Ammon's horn (tissue), 1 donor: Measurements from ENCODE around the gene KCTD17.
A peak's percentile ranks its signal among the peaks of the same experiment; 100 is the strongest.

Source experiments
- DNase-seq: peaks from one replicate; pipeline ENCODE4 v3.0.0-alpha.2; 2016; ENCODE audit warnings: low spot score

KCTD17 gene

GRCh38 chr22:37043209-37043827, 8.2 kb upstream of the KCTD17 start:
- DNase-seq = no peak

- DNase-seq = no peak
These were observed 7.6 kb upstream of the KCTD17 start for GRCh38 chr22:37043828-37044538.

- no peak for DNase-seq
These were observed 6.6 kb upstream of the KCTD17 start for GRCh38 chr22:37044634-37045625.

GRCh38 chr22:37045958-37046357, 5.6 kb upstream of the KCTD17 start:
- DNase-seq = no peak

GRCh38 chr22:37046589-37046988, 5.0 kb upstream of the KCTD17 start:
- no peak for DNase-seq

- no peak for DNase-seq
These were observed 4.5 kb upstream of the KCTD17 start for GRCh38 chr22:37047006-37047405.

- no peak for DNase-seq
These were observed 3.4 kb upstream of the KCTD17 start for GRCh38 chr22:37048133-37048532.

- DNase-seq = no peak
These were observed 2.3 kb upstream of the KCTD17 start for GRCh38 chr22:37049224-37049623.

- DNase-seq = no peak
These were observed 629 bp upstream of the KCTD17 start for GRCh38 chr22:37050913-37051312.

- no peak for DNase-seq
These were observed 1.1 kb downstream of the KCTD17 start for GRCh38 chr22:37052386-37053309.

- DNase-seq = peak; percentile 70
These were observed 1.9 kb downstream of the KCTD17 start for GRCh38 chr22:37053310-37054055.

- no peak for DNase-seq
These were observed 2.5 kb downstream of the KCTD17 start for GRCh38 chr22:37054056-37054395.

GRCh38 chr22:37054600-37055365, 3.2 kb downstream of the KCTD17 start:
- DNase-seq = no peak

GRCh38 chr22:37056246-37056645, 4.7 kb downstream of the KCTD17 start:
- no peak for DNase-seq

GRCh38 chr22:37057226-37057625, 5.7 kb downstream of the KCTD17 start:
- DNase-seq = no peak

- DNase-seq = no peak
These were observed 6.4 kb downstream of the KCTD17 start for GRCh38 chr22:37057796-37058510.

- DNase-seq = no peak
These were observed 7.6 kb downstream of the KCTD17 start for GRCh38 chr22:37058917-37059701.

- no peak for DNase-seq
These were observed 8.4 kb downstream of the KCTD17 start for GRCh38 chr22:37059876-37060449.
